Thyroid gland (tissue), 4 donors: ENCODE results near the gene CDC20. TPM values are rescaled to one million over a fixed set of nuclear protein-coding genes. Genes with fewer than 3 reads are reported as not detected.

Experiments used
- DNase-seq, 2 donors: peaks; one replicate each; pipeline ENCODE4 v3.0.0-alpha.2; 2019
- H3K27ac ChIP-seq, 3 donors: fragments of 200-600 bp; sonication (generic); 1 replicate in 2 of 3; 2 replicates in 1 of 3; pipeline ENCODE4 v1.5.1; 2016 to 2019; ENCODE audit warnings: mild to moderate bottlenecking in 1 of 3, moderate library complexity in 1 of 3
- H3K27me3 ChIP-seq: fragments of 200-600 bp; sonication (generic); one replicate; pipeline ENCODE4 v1.5.1; 2019
- H3K36me3 ChIP-seq, 2 donors: fragments of 200-600 bp; sonication (generic); one replicate each; pipeline ENCODE4 v1.5.1; 2016 to 2019
- H3K4me1 ChIP-seq, 2 donors: fragments of 200-600 bp; sonication (generic); one replicate each; pipeline ENCODE4 v1.5.1; 2017 to 2019
- H3K4me3 ChIP-seq, 3 donors: fragments of 200-600 bp; sonication (generic); replicated peaks in 1 of 3; 1 replicate in 2 of 3; 2 replicates in 1 of 3; pipeline ENCODE4 v1.5.1; 2016; ENCODE audit warnings: mild to moderate bottlenecking in 1 of 3
- H3K9me3 ChIP-seq: fragments of 200-600 bp; sonication (generic); one replicate; pipeline ENCODE4 v1.5.1; 2017
- CTCF ChIP-seq, 6 experiments: fragments of 200-600 bp in 3 of 6; fragments of 450-650 bp in 3 of 6; sonication (generic) in 3 of 6; IDR thresholded peaks; one replicate each; pipeline ENCODE4 v1.5.1; 2016 to 2019; ENCODE audit warnings: antibody characterized with exemption in 6 of 6, mild to moderate bottlenecking in 2 of 6, inconsistent platforms in 1 of 6, moderate library complexity in 1 of 6
- POLR2A ChIP-seq, 2 donors: fragments of 450-650 bp; IDR thresholded peaks; one replicate each; pipeline ENCODE4 v1.6.1; 2017; ENCODE audit warnings: antibody characterized with exemption in 2 of 2, mild to moderate bottlenecking in 2 of 2, moderate library complexity in 1 of 2
- WGBS, 2 donors: methylation state at CpG; one replicate each; pipeline ENCODE4 v1.1.5; 2017; 5-methylcytosine and 5-hydroxymethylcytosine counted together
- intact Hi-C: fragments of 100-400 bp; cut with DNase I; formaldehyde crosslinking; loops from one replicate; pipeline ENCODE4 v1.15.1; 2023
- total RNA-seq, 4 donors: library from RNA; depleted of rRNA; stranded (reverse); fragments of >200 nt; gene quantifications; one replicate each; pipeline ENCODE4 v1.2.3, GENCODE V29; 2016

CDC20 gene
- 1 to 10 TPM in 3 of 4 donors, under 1 TPM in 1; 0.54 to 3.9 (median 2.2) TPM for total RNA-seq

DNA sequence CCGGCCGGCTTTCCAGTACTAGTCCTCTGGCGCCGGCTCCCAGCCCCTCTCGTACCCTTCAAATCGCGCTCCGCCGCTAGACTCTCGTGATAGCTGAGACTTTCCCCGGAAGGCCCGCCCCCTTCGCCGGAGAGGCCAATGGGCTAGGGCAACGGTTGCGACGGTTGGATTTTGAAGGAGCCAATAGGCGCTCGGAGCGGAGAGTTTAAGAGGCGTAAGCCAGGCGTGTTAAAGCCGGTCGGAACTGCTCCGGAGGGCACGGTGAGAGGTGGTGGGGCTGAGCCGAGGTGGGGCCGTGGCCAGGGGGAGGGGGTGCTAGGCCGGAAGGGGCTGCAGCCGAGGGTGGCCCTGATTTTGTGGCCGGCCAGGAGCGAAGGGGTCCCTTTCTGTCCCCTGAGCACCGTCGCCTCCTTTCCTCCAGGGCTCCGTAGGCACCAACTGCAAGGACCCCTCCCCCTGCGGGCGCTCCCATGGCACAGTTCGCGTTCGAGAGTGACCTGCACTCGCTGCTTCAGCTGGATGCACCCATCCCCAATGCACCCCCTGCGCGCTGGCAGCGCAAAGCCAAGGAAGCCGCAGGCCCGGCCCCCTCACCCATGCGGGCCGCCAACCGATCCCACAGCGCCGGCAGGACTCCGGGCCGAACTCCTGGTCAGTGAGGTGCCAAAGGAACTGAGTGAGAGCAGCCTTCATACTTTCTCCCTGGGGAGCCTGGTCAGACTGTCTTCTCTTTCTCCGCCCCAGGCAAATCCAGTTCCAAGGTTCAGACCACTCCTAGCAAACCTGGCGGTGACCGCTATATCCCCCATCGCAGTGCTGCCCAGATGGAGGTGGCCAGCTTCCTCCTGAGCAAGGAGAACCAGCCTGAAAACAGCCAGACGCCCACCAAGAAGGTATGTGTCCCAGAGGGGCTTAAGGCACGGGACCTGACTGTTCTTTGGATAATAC, at the start of gene CDC20:
Gene CDC20 (plus strand): TSS at position 236 of the 948 bp plus-strand sequence. CDS start 235 bp downstream, at position 471.
- Histone ChIP-seq H3K36me3 (peaks cover 18 to 19% of the 10 kb centered on the region in 2 donors), H3K4me3 (peak within 1 kb of the TSS in 2 of 3 donors; percentile 33 to 45), H3K4me1 (peaks cover 9 to 12% of the 10 kb centered on the region in 2 donors), H3K27me3 (no peaks in the 10 kb centered on the region), H3K27ac (peak within 1 kb of the TSS; percentile 72 to 92 (median 80)), H3K9me3 (no peaks in the 10 kb centered on the region)
- intact Hi-C loops = no loop called here
- peak; percentile 99 to 100 for DNase-seq
- whole genome bisulfite sequencing, 2 donors = 2 to 8% methylated on average over 2 to 26 of the region's 59 CpGs
- TF ChIP-seq POLR2A (IDR thresholded peaks at IDR 0.05) (peak in 1 of 2 donors; percentile 63), CTCF (IDR thresholded peaks at IDR 0.05) (no peak)

GRCh38 chr1:43309405-43310025, 49.3 kb upstream of the CDC20 start:
- TF ChIP-seq POLR2A (IDR thresholded peaks at IDR 0.05) = no peak
- no peak for TF ChIP-seq CTCF (IDR thresholded peaks at IDR 0.05)
- Histone ChIP-seq H3K4me1 (peaks cover 37 to 39% of the 10 kb centered on the region in 2 donors), H3K9me3 (no peaks in the 10 kb centered on the region), H3K27ac (no peak overlapping the region), H3K36me3 (peaks cover 0 to 4% of the 10 kb centered on the region in 2 donors), H3K4me3 (no peak overlapping the region), H3K27me3 (no peaks in the 10 kb centered on the region)
- no peak for DNase-seq
- intact Hi-C loops = no loop called here
- 88 to 96% methylated on average over 11 to 13 of the region's 13 CpGs for WGBS, 2 donors

DNA sequence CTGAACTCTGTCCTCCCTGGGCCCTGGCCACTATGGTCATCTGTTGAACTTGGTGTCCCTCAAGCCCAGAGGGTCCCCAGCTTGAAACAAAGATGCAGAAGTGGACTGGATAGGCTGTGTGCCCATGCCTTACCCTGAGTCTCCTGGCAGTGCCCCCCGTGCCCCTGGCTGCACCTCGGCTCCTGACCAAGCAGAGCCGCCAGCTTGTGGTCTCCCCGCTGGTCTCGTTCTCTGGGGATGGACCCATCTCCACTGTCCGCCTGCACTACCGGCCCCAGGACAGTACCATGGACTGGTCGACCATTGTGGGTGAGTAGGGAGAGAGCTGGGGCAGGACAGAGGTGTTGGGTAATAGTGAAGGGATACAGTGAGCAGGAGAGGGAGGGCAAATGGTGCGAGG, 47.3 kb upstream of the CDC20 start:
- TF ChIP-seq CTCF (IDR thresholded peaks at IDR 0.05) = no peak
- TF ChIP-seq POLR2A (IDR thresholded peaks at IDR 0.05) = no peak
- intact Hi-C loops = no loop called here
- 92 to 98% methylated on average over 9 of the region's 9 CpGs for WGBS, 2 donors
- Histone ChIP-seq H3K36me3 (peaks cover 0 to 4% of the 10 kb centered on the region in 2 donors), H3K4me1 (peaks cover 19 to 23% of the 10 kb centered on the region in 2 donors), H3K4me3 (no peak overlapping the region), H3K27ac (no peak overlapping the region), H3K27me3 (no peaks in the 10 kb centered on the region), H3K9me3 (no peaks in the 10 kb centered on the region)
- no peak for DNase-seq

DNA sequence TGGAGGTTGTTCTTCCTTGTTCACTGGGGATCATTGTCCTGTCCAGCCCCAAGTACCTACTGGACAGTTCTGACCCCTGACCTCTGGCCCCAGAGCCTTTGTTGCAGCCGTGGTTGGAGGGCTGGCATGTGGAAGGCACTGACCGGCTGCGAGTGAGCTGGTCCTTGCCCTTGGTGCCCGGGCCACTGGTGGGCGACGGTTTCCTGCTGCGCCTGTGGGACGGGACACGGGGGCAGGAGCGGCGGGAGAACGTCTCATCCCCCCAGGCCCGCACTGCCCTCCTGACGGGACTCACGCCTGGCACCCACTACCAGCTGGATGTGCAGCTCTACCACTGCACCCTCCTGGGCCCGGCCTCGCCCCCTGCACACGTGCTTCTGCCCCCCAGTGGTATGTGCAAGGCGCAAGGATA, 46.6 kb upstream of the CDC20 start:
- intact Hi-C loops = no loop called here
- H3K27me3 ChIP-seq = no peaks in the 10 kb centered on the region
- peaks cover 12 to 16% of the 10 kb centered on the region in 2 donors for H3K4me1 ChIP-seq
- H3K36me3 ChIP-seq = peaks cover 0 to 4% of the 10 kb centered on the region in 2 donors
- no peak overlapping the region for H3K27ac ChIP-seq
- no peak for TF ChIP-seq POLR2A (IDR thresholded peaks at IDR 0.05)
- no peak for TF ChIP-seq CTCF (IDR thresholded peaks at IDR 0.05)
- no peak overlapping the region for H3K4me3 ChIP-seq
- no peak for DNase-seq
- H3K9me3 ChIP-seq = no peaks in the 10 kb centered on the region
- 91% methylated on average over 6 to 17 of the region's 19 CpGs for WGBS, 2 donors
